Fibroblast of pulmonary artery (primary cell): ENCODE results near the gene PROCA1.
"Not testable (repeated sequence)": the region's sequence is repeated elsewhere in the genome, so short reads cannot be mapped to it uniquely, and the experiment has no call there.

ENCODE experiments used
- DNase-seq: peaks from one replicate; pipeline ENCODE4 v3.0.0-alpha.2; 2010; ENCODE audit warnings: low read depth
- H3K4me3 ChIP-seq: replicated peaks from 2 replicates; pipeline ENCODE4 v1.5.1; 2011; ENCODE audit warnings: low read depth, mild to moderate bottlenecking, control low read depth, low read length, moderate library complexity
- CTCF ChIP-seq: IDR thresholded peaks from 2 replicates; pipeline ENCODE4 v1.5.1; 2011; ENCODE audit warnings: mild to moderate bottlenecking, control low read depth, low read length, inconsistent platforms; ENCODE audit errors: missing control alignments

Gene PROCA1

GRCh38 chr17:28722417-28723158 is 10.9 kb upstream of the PROCA1 start:
- H3K4me3 ChIP-seq, result peak overlapping the region; percentile 12
- TF ChIP-seq CTCF, result no peak
- no peak for DNase-seq

DNA sequence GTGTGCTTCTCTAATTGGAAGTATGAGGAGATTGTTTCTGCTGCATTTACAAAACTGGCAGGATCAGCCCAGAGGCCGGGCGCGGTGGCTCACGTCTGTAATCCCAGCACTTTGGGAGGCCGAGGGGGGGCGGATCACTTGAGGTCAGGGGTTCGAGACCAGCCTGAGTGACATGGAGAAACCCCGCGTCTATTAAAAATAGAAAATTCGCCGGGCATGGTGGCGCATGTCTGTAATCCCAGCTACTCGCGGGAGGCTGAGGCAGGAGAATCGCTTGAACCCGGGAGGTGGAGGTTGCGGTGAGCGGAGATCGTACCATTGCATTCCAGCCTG is 9.3 kb upstream of the PROCA1 start:
- H3K4me3 ChIP-seq, result peak overlapping the region; percentile 98
- not testable (repeated sequence) for DNase-seq

DNA sequence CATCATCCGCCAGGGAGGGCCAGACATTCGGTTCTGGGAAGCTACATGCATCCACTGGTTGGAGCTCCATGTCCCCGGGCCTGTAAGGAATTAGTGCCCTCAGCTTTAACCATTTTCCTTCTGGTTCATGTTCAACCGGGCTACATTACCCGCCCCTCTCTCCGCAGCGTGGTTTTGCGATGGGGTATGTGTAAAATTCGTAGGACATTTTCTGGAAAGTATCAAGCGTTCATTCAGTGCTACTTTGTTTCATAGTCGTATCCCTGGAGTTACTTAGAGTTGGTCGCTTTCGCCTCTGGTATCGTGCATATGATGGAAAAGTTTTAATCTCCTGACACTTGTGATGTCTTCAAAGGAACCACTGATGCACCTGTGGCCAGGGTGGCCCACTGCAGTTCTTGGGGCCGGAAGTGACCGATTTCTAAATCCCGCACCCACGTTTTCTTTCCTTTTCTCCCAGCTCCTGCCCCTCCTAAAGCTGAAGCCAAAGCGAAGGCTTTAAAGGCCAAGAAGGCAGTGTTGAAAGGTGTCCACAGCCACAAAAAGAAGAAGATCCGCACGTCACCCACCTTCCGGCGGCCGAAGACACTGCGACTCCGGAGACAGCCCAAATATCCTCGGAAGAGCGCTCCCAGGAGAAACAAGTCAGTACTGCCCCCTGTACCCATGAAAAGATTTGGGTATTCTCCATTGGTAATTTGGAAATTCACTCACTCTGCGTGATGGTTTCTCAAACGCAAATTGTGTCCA is 8.7 kb upstream of the PROCA1 start:
- peak overlapping the region; percentile 98 for H3K4me3 ChIP-seq
- no peak for TF ChIP-seq CTCF
- DNase-seq, result no peak

DNA sequence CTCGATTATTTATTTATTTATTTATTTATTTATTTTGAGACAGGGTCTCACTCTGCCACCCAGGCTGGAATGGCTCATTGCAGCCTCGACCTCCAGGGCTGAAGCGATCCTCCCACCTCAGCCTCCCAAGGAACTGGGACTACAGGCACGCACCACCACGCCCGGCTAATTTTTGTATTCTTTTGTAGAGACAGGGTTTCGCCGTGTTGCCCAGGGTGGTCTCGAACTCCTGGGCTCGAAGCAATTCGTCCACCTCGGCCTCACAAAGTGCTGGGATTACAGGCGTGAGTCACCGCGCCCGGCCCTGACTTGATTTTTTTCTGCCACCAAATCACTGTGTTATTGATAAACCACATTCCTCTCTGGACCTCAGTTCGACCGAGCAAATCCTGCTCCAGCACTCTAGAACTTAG is 7.3 kb upstream of the PROCA1 start:
- no peak for DNase-seq
- peak overlapping the region; percentile 98 for H3K4me3 ChIP-seq
- no peak for TF ChIP-seq CTCF

- peak; percentile 52 for DNase-seq
- no peak for TF ChIP-seq CTCF
- H3K4me3 ChIP-seq, result peak overlapping the region; percentile 98
Observed at GRCh38 chr17:28718333-28719020, 6.8 kb upstream of the PROCA1 start.

- peak; percentile 2 for TF ChIP-seq CTCF
- DNase-seq, result peak; percentile 91
- H3K4me3 ChIP-seq, result peak within 1 kb of the TSS; percentile 81
Observed at GRCh38 chr17:28717578-28718332, 6.1 kb upstream of the PROCA1 start, which contains the start of gene RAB34. Gene RAB34 (minus strand): TSS chr17:28717868. CDS start chr17:28717266, 602 bp downstream.
